Activated T-helper 1 cell treated with anti-CD3 and anti-CD28 coated beads, Interleukin-2, amount 50 U/mL, for 16 hours (primary cell): ENCODE measurements around the gene WDR62.

ENCODE experiments used
- DNase-seq, 2 donors: peaks; one replicate each; pipeline ENCODE4 v3.0.0-alpha.2; 2020; ENCODE audit warnings: low read depth in 1 of 2, low spot score in 1 of 2

WDR62 gene

GRCh38 chr19:36054733-36055686, at the start of gene WDR62:
TSS of gene WDR62 (plus strand) at chr19:36054897. CDS start at chr19:36054972, 75 bp downstream.
- DNase-seq = peak; percentile 85 to 91

- DNase-seq = no peak
Measured at GRCh38 chr19:36006955-36007354, 47.7 kb upstream of the WDR62 start.

GRCh38 chr19:36008336-36008978, 46.2 kb upstream of the WDR62 start, which contains the start of gene SYNE4:
TSS of gene SYNE4 (minus strand) at chr19:36008813. CDS start at chr19:36008681, 132 bp downstream.
- DNase-seq = no peak

DNA sequence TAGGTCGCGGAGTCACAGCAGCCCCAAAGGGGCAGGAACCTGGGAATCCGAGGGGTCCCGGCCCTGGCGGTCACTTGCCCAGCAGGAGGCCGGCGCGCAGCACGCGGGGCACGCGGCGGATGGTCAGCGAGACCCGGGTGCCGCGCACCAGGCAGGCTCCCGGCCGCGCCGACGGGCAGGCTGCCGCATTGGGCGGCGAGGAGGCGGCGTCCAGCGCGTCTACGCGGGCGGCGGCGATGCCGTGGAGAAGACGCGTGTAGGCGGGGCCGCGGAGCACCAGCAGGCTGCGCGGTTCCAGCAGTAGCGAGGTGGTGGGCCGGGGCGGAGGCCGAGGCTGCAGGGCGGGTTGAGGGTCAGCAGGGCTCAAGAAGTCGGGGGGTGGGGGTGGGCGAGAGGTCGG, 45.5 kb upstream of the WDR62 start:
- no peak for DNase-seq

DNA sequence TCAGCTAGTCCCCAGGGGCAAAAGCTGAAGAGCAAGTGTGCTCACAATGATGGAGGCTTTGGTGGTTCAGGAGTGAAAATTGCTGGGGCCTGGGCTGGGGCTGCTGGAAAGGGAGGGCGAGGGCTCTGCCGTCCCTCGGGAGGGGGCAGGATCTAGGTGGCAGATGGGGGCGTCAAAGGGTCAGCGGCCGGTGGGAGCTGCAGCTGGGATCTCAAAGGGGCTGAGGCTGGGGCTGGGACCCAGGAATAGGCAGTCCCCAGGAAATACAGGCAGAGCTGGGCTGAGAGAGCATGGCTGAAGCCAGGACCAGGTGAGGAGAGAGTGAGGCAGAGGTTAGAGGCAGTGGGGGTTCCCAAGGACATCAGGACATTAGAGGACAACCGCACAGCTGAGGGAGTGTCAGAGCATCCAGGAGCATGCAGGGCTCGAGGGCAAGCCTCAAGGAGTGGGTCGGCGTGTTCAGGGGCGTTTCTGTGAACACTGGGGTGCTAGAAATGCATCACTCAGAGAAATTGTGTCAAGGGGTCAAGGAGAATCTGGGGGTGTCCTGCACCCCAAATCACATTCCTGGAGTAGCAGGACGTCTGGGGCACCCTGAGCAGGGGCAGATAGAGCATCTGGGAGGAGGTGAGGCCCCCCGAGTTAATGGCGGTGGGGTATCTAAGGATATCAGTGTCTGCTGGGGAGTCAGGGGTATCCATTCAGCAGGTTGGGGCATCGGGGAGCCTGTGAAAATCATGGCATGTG, 44.9 kb upstream of the WDR62 start:
- DNase-seq = no peak

- no peak for DNase-seq
Measured at GRCh38 chr19:36010402-36010801, 44.3 kb upstream of the WDR62 start.

- no peak for DNase-seq
Measured at GRCh38 chr19:36013280-36014011, 41.3 kb upstream of the WDR62 start.

DNA sequence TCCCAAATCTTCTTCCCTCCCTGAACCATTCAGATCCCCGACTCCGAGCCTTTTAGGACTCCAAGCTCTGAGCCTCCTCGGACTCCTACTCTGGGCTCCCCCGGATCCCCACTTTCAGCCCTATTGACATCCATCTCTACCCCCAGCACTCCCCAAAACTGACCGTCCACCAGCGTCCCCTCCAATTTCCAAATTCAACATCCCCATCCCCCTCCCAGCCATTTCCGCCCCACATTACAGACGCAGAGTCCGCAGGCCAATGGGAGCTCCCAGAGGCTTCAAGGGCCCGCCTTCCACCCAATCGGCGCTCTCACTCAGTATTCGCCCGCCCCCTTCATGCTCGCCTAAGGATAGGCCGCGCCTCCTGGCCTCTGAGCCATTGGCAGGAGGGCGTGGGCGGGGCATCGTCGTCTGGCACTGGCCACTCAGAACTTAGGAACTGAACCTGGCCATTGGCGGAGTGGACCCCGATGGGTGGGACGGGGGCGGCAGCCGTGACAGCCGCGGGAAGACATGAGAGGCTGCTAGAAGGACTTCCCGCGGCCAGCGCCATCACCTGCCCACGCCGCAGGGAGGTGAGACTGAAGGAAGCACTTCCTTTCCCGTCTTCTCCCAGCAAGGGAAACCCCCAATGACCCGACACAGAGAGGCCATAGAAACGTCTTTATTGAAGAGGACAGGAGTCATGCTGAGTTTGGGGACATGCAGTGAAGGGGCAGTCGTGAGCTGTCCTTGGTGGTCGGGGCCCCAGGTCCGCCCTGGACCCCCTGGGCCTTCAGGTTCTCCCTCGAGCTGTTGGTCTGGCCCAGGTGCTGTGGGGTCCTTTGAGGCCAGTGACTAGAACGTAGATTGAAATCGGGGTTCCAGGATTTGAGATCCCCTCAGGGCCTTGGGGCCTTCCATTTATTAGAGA, 40.4 kb upstream of the WDR62 start, which contains the start of gene ALKBH6:
Gene ALKBH6, minus strand, starts transcription at position 202 of the 913 bp plus-strand sequence. CDS start 816 bp downstream, outside the sequence.
- peak; percentile 98 to 99 for DNase-seq

DNA sequence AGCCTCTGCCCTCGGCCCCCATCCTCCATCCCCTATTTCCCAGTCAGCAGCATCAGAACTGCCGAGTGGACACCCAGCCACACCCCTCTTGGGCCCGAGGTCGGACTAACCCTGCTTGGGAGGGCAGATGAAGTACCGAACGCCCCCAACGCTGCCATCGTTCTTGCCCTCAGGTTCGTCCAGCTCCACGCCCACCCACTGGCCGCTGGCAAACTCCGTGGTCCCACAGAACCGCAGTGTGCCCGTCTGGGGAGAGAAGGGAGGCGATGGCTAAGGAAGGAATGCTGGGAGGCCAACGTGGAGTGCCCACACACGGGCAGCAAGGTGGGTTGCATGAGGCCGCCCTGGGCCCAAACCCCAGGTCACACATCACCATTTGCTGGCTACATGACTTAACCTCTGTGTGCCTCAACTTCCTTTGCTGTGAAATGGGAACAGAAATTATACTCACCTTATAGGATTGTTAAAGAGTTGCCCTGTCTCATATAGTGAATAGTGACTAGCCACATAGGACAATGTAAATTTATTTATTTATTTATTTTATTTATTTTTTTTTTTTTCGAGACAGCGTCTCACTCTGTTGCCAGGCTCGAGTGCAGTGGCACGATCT, 35.5 kb upstream of the WDR62 start:
- no peak for DNase-seq

- no peak for DNase-seq
Measured at GRCh38 chr19:36023432-36023831, 31.3 kb upstream of the WDR62 start.

- no peak for DNase-seq
Measured at GRCh38 chr19:36025541-36025940, 29.2 kb upstream of the WDR62 start.

DNA sequence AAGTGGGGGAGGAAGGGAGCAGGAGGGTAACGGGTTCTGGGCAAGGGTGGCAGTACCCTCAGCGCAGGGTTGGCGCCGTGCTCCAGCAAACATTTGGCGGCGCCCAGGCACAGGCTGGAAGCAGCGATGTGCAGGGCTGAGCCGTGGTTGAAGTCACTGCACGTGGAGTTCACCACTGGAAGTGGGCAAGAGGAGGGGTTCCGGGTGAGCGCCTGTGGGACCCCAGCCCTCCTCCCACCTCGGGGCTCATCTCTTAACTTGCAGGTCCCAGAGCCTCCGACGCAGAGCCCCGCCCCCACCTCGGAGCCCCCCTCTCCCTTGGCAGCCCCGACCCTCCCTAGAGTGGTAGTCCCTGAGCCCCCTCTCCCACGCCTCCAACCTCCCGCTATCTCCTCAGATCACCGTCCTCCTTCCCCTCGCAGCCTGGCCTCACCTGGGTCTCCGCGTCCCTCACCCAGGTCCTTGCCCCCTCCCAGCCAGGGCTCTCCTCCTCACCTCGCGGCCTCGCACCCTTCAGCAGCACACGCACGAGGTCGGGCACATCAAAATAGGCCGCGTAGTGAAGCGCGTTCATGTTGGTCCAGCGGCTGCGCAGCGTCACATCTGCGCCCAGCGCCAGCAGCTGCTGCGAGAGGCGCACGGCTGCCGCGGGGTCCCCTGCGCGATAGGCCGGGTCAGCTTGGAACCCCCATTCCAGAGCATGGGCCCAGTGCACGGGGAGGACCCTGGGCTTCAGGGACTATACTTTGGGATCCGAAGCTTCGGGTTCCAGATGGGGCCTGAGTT, 28.4 kb upstream of the WDR62 start:
- DNase-seq = no peak

- no peak for DNase-seq
Measured at GRCh38 chr19:36027696-36028095, 27.0 kb upstream of the WDR62 start.

GRCh38 chr19:36028313-36029041, 26.2 kb upstream of the WDR62 start:
- DNase-seq = no peak

GRCh38 chr19:36030264-36031148, 24.2 kb upstream of the WDR62 start:
- no peak for DNase-seq

- no peak for DNase-seq
Measured at GRCh38 chr19:36031308-36031707, 23.4 kb upstream of the WDR62 start.
